Subcutaneous abdominal adipose tissue (tissue), 5 donors: ENCODE results near the gene C19orf81.

Experiments used
- H3K27ac ChIP-seq: one replicate; pipeline ENCODE4 v1.7.0; 2013; ENCODE audit warnings: low read depth, mild to moderate bottlenecking, inconsistent platforms, low read length, moderate library complexity
- H3K27me3 ChIP-seq, 5 donors: one replicate each; pipeline ENCODE4 v1.7.0; 2013; ENCODE audit warnings: low read length in 5 of 5, inconsistent platforms in 1 of 5; ENCODE audit not compliant: control insufficient read depth in 5 of 5, insufficient read depth in 4 of 5
- H3K36me3 ChIP-seq, 5 donors: one replicate each; pipeline ENCODE4 v1.7.0; 2013; ENCODE audit warnings: low read length in 5 of 5; ENCODE audit not compliant: control insufficient read depth in 5 of 5, insufficient read depth in 5 of 5
- H3K4me1 ChIP-seq, 5 donors: one replicate each; pipeline ENCODE4 v1.7.0; 2013; ENCODE audit warnings: low read length in 5 of 5, mild to moderate bottlenecking in 3 of 5, moderate library complexity in 1 of 5; ENCODE audit not compliant: control insufficient read depth in 5 of 5, insufficient read depth in 5 of 5
- H3K4me3 ChIP-seq, 5 donors: one replicate each; pipeline ENCODE4 v1.7.0; 2013; ENCODE audit warnings: low read length in 5 of 5, low read depth in 1 of 5
- H3K9ac ChIP-seq, 5 donors: one replicate each; pipeline ENCODE4 v1.7.0; 2013; ENCODE audit warnings: low read length in 5 of 5, mild to moderate bottlenecking in 4 of 5, moderate library complexity in 3 of 5
- H3K9me3 ChIP-seq, 5 donors: one replicate each; pipeline ENCODE4 v1.7.0; 2013; ENCODE audit warnings: low read length in 5 of 5; ENCODE audit not compliant: control insufficient read depth in 5 of 5
- donor health status: healthy.
- donor health status: healthy.
- donor health status: healthy.
- donor health status: healthy.
- donor health status: healthy.

Gene C19orf81

GRCh38 chr19:50695251-50696093 is 46.2 kb downstream of the C19orf81 start:
- peaks cover 0 to 3% (median 0%) of the 10 kb centered on the region in 5 donors for H3K4me1 ChIP-seq
- H3K9ac ChIP-seq, result no peak overlapping the region
- H3K9me3 ChIP-seq, result peaks cover 0 to 3% (median 0%) of the 10 kb centered on the region in 5 donors
- no peak overlapping the region for H3K4me3 ChIP-seq
- no peaks in the 10 kb centered on the region for H3K36me3 ChIP-seq
- H3K27me3 ChIP-seq, result peaks cover 25 to 55% (median 51%) of the 10 kb centered on the region in 5 donors
- H3K27ac ChIP-seq, result no peak overlapping the region

GRCh38 chr19:50696094-50696483 is 46.8 kb downstream of the C19orf81 start:
- H3K27me3 ChIP-seq, result peaks cover 25 to 54% (median 45%) of the 10 kb centered on the region in 5 donors
- H3K36me3 ChIP-seq, result no peaks in the 10 kb centered on the region
- H3K27ac ChIP-seq, result no peak overlapping the region
- no peak overlapping the region for H3K4me3 ChIP-seq
- no peak overlapping the region for H3K9ac ChIP-seq
- peaks cover 0 to 3% (median 0%) of the 10 kb centered on the region in 5 donors for H3K4me1 ChIP-seq
- peaks cover 0 to 3% (median 0%) of the 10 kb centered on the region in 5 donors for H3K9me3 ChIP-seq

DNA sequence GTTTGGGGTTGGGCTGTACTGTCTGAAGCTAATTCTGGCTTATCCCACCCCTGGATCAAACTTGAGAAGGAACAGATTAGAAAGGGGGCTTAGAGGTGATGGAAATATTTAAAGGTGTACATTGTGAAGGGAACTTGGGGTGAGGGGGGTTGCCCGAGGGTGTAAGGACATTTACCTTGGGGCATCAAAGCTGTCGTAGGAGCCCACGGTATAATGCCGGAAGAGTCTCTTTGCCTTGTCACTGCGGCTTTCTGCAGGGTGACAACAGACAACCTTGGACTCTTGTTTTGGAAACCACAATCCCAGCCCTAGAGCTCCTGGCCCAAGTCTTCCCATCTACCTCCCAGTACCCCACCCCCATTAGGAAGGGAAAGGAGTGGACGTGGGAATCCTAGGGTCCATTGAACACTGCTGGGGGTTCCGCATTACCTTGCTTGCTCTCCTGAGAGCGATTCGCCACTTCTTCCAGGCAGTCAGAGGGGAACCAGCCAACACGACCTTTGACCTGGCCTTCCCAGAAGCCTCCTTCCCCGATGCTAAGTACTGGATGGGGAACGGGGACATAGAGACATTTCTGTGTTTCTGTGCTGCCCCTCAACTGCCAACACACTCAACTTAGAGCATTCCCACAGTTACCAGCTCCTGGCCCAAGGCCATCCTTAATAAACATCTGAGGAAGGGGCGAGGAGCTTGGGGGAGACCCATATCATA is 48.3 kb downstream of the C19orf81 start:
- H3K9ac ChIP-seq, result no peak overlapping the region

DNA sequence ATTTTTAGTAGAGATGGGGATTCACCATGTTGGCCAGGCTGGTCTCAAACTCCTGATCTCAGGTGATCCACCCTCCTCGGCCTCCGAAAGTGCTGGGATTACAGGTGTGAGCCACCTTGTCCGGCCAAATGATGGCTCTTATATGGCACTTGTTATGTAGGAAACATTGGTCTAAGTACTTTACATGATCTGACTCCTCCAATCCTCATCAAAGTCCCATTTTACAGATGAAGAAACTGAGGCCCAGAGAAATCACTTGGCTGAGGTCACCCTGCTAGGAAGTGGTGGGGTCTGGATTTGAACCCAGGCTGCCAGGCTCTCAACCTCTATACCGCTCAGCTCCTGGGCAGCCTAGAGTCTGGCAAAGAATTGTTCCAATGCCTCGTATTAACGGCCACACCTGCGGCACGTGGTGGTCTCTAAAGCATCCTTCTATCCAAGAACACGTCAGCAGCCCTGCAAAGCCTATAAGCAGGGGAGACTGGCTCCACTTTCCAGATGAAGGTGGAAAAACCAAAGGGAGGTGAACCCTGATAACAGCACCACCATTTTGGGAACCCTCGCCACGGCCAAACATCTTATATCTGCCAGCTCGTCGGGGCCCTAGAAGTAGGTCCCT is 52.2 kb downstream of the C19orf81 start:
- peaks cover 20 to 51% (median 30%) of the 10 kb centered on the region in 5 donors for H3K27me3 ChIP-seq

More for the DNA sequence above, 48.3 kb downstream of the C19orf81 start:
- Histone ChIP-seq H3K36me3 (no peaks in the 10 kb centered on the region), H3K27ac (no peak overlapping the region), H3K9me3 (peaks cover 0 to 3% (median 0%) of the 10 kb centered on the region in 5 donors), H3K4me3 (no peak overlapping the region), H3K4me1 (peaks cover 0 to 3% (median 0%) of the 10 kb centered on the region in 5 donors), H3K27me3 (peaks cover 30 to 59% (median 42%) of the 10 kb centered on the region in 5 donors)

DNA sequence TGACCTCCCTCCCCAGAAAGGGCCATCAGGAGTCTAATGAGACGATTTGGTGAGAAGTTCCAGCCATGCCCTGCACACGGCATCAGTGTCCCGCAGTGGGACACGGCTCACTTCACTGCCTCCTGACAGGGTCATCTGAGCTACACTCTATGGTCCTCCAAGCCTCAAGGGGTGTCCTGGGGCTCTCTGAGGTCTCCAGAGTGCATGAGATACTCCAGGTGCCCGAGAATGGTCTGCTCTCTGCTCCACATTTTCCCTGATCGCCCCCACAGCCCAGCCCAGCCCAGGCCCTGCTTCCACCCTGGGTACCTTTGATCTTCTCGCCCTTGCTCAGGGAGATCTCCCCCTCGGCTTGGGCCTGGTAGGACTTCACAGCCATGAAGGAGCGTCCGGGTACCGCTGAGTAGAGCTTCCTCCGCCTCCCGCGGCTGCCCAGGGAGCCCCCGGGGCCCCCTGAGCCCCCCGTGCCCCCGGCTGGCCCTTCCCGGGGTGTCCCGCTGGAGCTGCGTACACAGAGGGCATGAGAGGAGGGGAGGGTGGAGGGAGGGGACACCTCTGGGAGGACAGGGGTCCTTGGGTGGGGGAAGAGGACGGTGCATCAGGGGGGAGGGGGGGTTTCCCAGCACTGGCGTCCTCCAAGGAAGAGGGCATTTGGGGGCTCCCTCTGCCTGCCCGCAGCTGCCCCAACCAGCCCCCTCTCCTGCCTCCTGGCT is 53.1 kb downstream of the C19orf81 start:
- Histone ChIP-seq H3K27me3 (peaks cover 17 to 47% (median 24%) of the 10 kb centered on the region in 5 donors), H3K9me3 (peaks cover 0 to 3% (median 0%) of the 10 kb centered on the region in 5 donors), H3K27ac (no peak overlapping the region), H3K4me1 (peaks cover 0 to 3% (median 0%) of the 10 kb centered on the region in 5 donors), H3K4me3 (no peak overlapping the region), H3K36me3 (no peaks in the 10 kb centered on the region), H3K9ac (no peak overlapping the region)

More for the DNA sequence above, 52.2 kb downstream of the C19orf81 start:
- Histone ChIP-seq H3K27ac (no peak overlapping the region), H3K4me1 (peaks cover 0 to 3% (median 0%) of the 10 kb centered on the region in 5 donors), H3K9ac (no peak overlapping the region), H3K9me3 (peaks cover 0 to 3% (median 0%) of the 10 kb centered on the region in 5 donors), H3K36me3 (no peaks in the 10 kb centered on the region), H3K4me3 (no peak overlapping the region)

- Histone ChIP-seq H3K9me3 (no peaks in the 10 kb centered on the region), H3K4me3 (no peak overlapping the region), H3K9ac (no peak overlapping the region), H3K4me1 (peaks cover 0 to 3% (median 0%) of the 10 kb centered on the region in 5 donors), H3K27me3 (peaks cover 17 to 39% (median 24%) of the 10 kb centered on the region in 5 donors), H3K27ac (no peak overlapping the region), H3K36me3 (no peaks in the 10 kb centered on the region)
These were observed 53.9 kb downstream of the C19orf81 start for GRCh38 chr19:50702871-50703829.

- Histone ChIP-seq H3K9me3 (no peaks in the 10 kb centered on the region), H3K27me3 (peaks cover 17 to 37% (median 24%) of the 10 kb centered on the region in 5 donors), H3K36me3 (no peaks in the 10 kb centered on the region), H3K27ac (no peak overlapping the region), H3K4me3 (no peak overlapping the region), H3K9ac (no peak overlapping the region), H3K4me1 (peaks cover 0 to 3% (median 0%) of the 10 kb centered on the region in 5 donors)
These were observed 54.9 kb downstream of the C19orf81 start for GRCh38 chr19:50703915-50704796.

- Histone ChIP-seq H3K27me3 (peaks cover 17 to 38% (median 24%) of the 10 kb centered on the region in 5 donors), H3K9ac (no peak overlapping the region), H3K4me3 (no peak overlapping the region), H3K27ac (no peak overlapping the region), H3K4me1 (peaks cover 0 to 3% (median 0%) of the 10 kb centered on the region in 5 donors), H3K9me3 (no peaks in the 10 kb centered on the region), H3K36me3 (no peaks in the 10 kb centered on the region)
These were observed 56.3 kb downstream of the C19orf81 start for GRCh38 chr19:50705422-50706019.
